Measurements from ENCODE around the gene SOX5. TPM values are rescaled to one million over a fixed set of nuclear protein-coding genes. Genes with fewer than 3 reads are reported as not detected.

Gene SOX5
- total and polyA plus RNA-seq, 2 of the 8 experiments (the other 6 are each of a cell fraction or from before 2014, with no cell fraction given), result 2.2 to 2.6 TPM

- TF ChIP-seq CHD7 (IDR thresholded peaks at IDR 0.05; ENCODE audit: insufficient replicate concordance, low read length) (no peak), CEBPB (IDR thresholded peaks at IDR 0.05; ENCODE audit: low read depth, low read length) (no peak), NANOG (IDR thresholded peaks at IDR 0.05; ENCODE audit: insufficient read depth, low read depth, low read length, poor library complexity, severe bottlenecking) (no peak), CHD1 (IDR thresholded peaks at IDR 0.05; ENCODE audit: low read depth, low read length) (no peak), MAX (IDR thresholded peaks at IDR 0.05) (no peak), TBP (IDR thresholded peaks at IDR 0.05; ENCODE audit: low read depth, low read length) (no peak), CTBP2 (IDR thresholded peaks at IDR 0.05; ENCODE audit: borderline replicate concordance, insufficient read depth, insufficient read length, low read length) (no peak), SP1 (IDR thresholded peaks at IDR 0.05; ENCODE audit: low read depth, low read length) (no peak), ATF2 (IDR thresholded peaks at IDR 0.05; ENCODE audit: low read length) (no peak), TEAD4 (IDR thresholded peaks at IDR 0.05; ENCODE audit: low read depth, low read length) (no peak)
Measured at GRCh38 chr12:23851602-23852001, 97.9 kb downstream of the SOX5 start (continued).
